ENCODE data around the gene SPDYE1.
"Not testable (repeated sequence)": the region's sequence is repeated elsewhere in the genome, so short reads cannot be mapped to it uniquely, and the experiment has no call there.

SPDYE1 gene

DNA sequence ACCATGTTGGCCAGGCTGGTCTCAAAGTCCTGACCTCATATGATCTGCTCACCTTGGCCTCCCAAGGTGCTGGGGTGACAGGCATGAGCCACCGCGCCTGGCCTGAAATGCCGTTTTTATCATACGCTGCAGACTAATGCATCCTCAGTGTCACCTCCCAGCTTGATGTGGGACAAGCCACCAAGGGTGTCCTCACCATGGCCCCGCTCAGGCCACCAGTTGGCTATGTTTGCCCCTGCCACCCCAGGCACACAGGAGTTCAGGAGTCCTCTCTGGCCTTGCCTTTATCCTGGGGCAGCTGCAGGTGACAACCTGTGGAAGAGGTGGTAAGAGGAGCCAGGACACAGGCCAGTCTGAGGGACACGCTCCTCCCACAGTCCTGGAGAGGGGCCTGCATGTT, 3.0 kb upstream of the SPDYE1 start:
- DNase-seq: not testable (repeated sequence)

- not testable (repeated sequence) for DNase-seq
Measured at GRCh38 chr7:44012081-44012480, 14.4 kb downstream of the SPDYE1 start.

GRCh38 chr7:44015090-44015489, 17.4 kb downstream of the SPDYE1 start:
- not testable (repeated sequence) for DNase-seq

- peak; percentile 97 for DNase-seq
Measured at GRCh38 chr7:44018857-44019807, 21.4 kb downstream of the SPDYE1 start.

DNA sequence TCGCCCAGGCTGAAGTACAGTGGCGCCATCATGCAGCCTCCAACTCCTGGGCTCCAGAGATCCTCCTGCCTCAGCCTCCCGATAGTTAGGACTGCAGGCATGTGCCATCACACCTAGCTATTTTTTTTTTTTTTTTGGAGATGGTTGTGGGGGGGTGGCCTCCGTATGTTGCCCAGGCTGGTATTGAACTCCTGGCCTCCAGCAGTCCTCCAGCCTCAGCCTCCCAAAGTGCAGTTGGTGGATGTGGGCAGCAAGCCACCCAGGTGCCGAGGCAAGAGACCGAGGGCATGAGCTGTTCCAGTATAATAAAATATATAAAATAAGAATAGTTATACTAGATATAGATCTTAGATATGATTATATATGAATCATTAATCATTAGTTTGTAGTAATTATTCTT, 22.1 kb downstream of the SPDYE1 start:
- DNase-seq: not testable (repeated sequence)

GRCh38 chr7:44022069-44022468, 24.4 kb downstream of the SPDYE1 start:
- not testable (repeated sequence) for DNase-seq

- DNase-seq: not testable (repeated sequence)
Measured at GRCh38 chr7:44022796-44023467, 25.2 kb downstream of the SPDYE1 start.

DNA sequence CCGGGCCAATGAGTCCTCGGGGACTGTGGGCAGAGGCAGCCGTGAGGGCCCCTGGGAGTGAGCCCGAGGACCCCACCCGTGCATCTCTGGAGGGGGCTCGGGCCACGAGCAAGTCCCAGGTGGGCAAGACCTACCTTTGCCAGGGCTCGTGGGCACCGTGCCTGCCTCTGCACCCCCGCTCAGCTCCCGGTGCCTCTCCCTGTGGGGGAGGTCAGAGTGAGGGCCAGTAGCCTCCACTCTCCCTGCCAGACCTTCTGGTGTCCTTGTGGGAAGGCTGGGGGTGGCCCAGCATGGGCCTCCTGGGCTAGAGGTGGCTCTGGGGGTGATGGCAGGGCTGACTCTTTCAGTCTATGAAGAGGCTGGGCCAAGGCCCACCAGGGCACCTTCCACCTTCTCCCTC, 31.7 kb downstream of the SPDYE1 start:
- DNase-seq: not testable (repeated sequence)

GRCh38 chr7:44030029-44030428, 32.3 kb downstream of the SPDYE1 start:
- DNase-seq: not testable (repeated sequence)

DNA sequence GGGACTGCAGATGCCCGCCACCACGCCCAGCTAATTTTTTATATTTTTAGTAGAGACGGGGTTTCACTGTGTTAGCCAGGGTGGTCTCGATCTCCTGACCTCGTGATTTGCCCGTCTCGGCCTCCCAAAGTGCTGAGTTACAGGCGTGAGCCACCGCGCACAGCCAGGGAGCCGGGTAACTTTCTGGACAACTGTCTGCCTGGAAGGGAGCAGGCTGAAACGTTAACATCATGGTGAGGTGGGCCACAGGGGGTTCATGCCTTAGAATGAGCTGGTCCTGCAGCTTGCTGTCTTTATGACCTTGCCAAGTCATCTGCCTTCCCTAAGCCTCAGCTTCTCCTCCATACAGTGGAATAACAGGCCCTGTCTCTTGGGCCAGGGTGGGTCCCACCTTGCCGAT, 33.6 kb downstream of the SPDYE1 start:
- not testable (repeated sequence) for DNase-seq

- DNase-seq: not testable (repeated sequence)
Measured at GRCh38 chr7:44032031-44032430, 34.3 kb downstream of the SPDYE1 start.

GRCh38 chr7:44033971-44034844, 36.5 kb downstream of the SPDYE1 start:
- not testable (repeated sequence) for DNase-seq

GRCh38 chr7:44036364-44036763, 38.7 kb downstream of the SPDYE1 start:
- DNase-seq: peak; percentile 24

DNA sequence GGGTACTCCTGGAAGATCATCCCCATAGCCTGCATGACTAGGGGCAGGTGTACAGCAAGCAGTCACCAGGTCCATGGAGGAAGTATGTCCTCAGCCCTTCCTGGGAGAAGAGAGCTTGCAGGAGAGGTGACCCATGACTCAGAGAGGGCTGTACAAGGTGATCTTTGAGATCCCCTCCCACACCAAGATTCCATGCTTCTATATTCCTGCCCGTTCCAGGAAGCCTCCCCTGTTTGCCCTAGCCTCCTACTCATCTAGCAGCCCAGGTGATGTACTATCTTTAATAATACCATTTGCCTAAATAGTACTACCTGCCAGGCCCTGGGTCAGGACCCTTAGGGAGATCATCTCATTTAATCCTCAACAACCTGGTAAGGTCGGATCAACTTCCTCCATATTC, 40.3 kb downstream of the SPDYE1 start:
- not testable (repeated sequence) for DNase-seq

DNA sequence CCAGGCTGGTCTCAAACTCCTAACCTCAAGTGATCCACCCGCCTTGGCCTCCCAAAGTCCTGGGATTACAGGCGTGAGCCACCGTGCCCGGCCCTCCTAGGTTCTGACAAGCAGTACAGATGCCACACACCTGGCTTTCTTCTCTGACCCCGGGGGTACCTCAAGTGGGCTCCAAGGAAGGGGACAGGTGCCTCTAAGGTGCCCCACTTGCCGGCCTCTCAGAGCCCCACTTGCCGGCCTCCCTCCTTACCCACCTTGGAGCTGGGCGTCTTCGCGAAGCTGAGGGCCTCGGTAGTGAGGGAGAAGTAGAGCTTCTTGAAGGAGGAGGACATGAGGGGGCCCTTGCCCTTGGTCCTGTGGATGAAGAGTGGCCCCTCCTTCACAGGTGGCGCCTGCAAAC, 40.9 kb downstream of the SPDYE1 start:
- not testable (repeated sequence) for DNase-seq

GRCh38 chr7:44038961-44039558, 41.4 kb downstream of the SPDYE1 start:
- DNase-seq: not testable (repeated sequence)

- not testable (repeated sequence) for DNase-seq
Measured at GRCh38 chr7:44039800-44040492, 42.2 kb downstream of the SPDYE1 start.

- not testable (repeated sequence) for DNase-seq
Measured at GRCh38 chr7:44040493-44040891, 42.8 kb downstream of the SPDYE1 start.

DNA sequence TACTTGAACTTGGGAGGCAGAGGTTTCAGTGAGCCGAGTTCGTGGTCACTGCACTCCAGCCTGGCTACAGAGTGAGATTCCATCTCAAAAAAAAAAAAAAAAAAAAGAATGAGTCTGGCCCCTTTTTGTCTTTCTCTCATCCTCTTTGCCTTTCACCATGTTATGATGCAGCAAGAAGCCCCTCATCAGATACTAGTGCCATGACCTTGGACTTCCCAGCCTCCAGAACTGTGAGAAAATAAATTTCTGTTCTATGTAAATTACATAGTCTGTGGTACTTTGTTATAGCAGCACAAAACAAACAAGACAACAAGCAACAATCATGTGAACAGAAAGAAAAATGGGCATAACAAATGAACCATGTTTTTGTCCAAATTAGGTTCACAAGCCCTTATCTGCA, 44.5 kb downstream of the SPDYE1 start:
- DNase-seq: no peak

DNA sequence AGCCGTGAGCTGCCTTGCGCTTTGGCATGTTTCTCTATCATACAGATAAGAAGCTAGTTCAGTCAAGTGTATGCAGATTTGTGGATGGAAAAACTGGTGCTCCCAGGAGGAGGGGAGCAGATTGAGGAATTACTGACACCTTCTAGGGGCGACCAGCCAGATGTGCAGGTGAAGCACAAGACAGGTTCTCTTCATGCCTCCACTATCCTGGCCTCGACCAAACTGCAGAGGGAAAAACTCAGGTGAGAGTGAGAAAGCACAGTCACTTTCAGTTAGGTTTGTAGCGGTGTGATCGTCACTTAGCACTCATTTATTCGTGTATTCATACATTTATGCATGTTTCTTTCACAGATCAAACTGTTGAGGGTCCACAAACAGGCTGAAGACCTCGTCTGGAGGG, 46.2 kb downstream of the SPDYE1 start:
- no peak for DNase-seq

Measured in fibroblast of skin of scalp (primary cell).